Inferior parietal cortex (tissue), 1 donor: ENCODE measurements around the gene FGD3.

Experiments
- DNase-seq: peaks from one replicate; pipeline ENCODE4 v3.0.0-alpha.2; 2016; ENCODE audit errors: extremely low spot score

FGD3 gene

DNA sequence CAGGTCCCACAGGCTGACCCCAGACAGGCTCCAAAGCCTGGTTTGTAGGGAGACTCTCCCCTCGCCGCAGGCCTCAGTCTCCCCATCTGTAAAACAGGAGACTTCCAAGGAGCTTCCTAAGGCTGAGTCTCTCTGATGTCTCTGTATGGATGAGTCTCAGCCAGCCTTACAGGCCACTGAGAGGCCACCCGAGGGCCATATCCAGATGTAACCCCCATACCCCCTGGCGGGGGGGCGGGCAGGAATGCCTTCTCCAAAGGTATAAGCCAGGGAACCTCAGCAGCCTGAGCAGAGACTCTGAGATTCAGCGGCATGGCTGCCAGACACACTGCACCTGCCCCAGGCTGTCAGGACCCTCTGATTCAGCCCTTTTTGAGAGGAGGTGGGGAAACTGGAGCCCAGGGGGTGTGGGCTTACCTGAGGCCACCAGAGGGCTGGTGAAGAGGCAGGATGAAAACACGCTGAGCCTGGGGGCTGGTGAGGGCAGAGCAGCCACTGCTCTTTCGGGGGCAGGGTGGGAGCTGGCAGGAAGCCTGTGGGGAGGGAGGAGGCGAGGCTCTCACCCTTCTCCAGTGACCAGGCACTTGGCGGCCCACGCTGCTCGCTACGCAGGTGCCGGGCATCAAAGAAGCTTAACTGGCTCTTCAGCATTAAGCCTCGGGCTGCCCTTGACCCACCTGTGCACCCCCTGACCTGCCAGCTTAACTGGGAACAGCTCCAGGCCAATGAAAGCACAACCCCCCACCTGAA lies 105.6 kb downstream of the FGD3 start:
- no peak for DNase-seq

- DNase-seq: no peak
These were observed 106.5 kb downstream of the FGD3 start for GRCh38 chr9:93053781-93054331.

DNA sequence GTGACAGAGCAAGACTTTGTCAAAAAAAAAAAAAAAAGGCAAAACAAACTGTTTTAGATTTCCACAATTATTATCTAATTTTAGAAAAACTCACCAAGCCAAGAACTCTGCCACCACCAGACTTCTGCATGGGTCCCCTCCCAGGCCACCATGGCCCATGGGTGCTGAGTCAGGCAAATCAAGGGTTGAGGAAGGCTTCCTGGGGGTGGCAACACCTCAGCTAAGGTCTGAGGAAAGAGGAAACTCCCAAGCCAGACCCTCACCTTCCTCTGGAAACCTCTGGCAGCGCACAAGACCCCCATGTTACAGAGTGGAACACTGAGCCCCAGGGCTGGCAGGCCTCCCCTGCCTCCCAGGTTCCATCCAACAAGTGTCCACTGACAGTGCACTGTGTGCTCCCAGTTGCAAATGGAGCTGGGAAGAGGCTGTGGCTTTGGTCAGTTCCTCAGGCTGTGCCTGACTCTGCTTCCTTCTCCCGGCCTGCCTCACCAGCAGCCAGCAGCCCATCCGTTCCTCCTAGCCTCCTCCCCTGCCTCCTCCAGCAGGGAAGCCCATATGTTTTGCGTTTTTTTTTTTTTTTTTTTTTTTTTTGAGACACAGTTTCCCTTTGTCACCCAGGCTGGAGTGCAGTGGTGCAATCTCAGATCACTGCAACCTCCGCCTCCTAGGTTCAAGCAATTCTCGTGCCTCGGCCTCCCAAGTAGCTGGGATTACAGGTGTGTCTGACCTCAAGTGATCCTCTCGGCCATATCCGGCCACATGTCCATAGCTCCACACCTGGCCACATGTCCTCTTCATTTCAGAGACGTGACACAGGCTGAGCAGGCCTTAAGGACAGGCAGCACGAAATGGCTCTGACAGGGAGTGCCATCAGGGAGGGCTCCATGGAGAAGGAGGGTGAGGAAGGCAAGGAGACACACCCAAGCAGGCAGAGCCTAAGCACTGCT lies 107.7 kb downstream of the FGD3 start:
- no peak for DNase-seq

DNA sequence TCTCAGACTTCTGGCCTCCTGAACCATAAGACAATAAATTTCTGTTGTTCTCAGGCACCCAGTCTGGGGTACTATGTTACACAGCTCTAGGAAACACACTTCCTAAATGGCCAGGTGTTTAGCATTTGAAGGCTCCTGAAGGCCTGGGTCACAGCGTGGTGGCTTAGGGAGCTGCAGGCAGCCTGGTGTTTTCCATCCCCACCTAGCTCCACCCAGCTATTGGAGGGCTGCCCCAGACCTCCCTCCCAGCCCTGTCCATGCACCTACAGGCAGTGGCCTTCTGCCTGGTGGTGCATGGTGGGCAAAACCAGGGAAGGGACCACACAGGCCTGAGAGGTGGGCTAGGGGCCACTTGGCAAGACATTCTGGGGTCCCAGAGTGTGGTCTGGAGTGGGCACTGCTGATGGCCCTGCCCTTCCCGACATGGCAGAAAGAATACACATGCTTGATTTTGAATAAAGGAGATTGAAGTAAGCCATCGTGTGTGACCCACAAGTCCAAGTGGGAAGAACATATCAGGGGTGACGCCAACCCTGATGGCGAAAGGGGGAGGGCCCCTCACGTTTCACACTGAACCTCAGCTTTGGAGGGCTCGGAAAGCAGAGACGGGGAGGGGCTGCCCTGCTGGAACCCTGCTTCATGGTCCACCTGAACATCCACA lies 109.8 kb downstream of the FGD3 start:
- no peak for DNase-seq

DNA sequence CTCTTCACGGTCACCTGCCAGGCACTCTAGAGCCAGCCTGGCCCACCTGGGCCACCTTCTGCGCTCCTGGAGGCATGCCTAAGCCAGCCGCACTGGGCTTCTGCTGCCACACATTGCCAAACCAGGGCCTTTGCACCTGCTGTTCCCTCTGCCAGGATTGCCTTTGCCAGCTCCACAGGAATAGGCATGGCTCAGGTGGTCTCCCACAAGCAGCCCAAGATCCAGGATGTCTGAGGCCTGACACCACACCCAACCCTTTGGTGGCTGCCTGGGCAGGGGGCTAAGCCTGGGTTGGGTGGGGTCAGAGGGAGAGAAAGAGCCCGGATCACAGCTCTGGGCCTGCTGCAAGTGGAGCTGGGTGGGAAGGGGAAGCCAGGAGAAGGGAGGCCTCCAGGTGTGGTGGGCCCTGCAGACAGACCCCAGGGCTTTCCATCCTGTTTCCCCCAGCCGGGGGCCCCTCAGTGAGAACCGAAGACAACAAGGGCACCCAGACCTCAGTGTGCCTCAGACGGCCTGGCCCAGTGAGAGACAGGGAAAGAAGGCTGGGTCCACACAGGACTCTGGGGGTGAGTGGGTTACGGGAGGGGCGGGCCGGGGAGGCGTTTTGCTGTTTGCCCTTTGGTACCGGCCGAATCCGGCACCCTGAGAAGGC lies 110.5 kb downstream of the FGD3 start:
- DNase-seq: no peak

- no peak for DNase-seq
These were observed 111.2 kb downstream of the FGD3 start, which contains the start of gene SUSD3 for GRCh38 chr9:93058355-93059010. Gene SUSD3, plus strand, starts transcription at chr9:93058701. Its CDS starts 42 bp downstream, at chr9:93058743.

GRCh38 chr9:93059011-93059714 lies 111.8 kb downstream of the FGD3 start:
- DNase-seq: no peak

GRCh38 chr9:93059715-93060578 lies 112.6 kb downstream of the FGD3 start:
- DNase-seq: no peak

GRCh38 chr9:93060746-93061259 lies 113.5 kb downstream of the FGD3 start:
- DNase-seq: no peak

DNA sequence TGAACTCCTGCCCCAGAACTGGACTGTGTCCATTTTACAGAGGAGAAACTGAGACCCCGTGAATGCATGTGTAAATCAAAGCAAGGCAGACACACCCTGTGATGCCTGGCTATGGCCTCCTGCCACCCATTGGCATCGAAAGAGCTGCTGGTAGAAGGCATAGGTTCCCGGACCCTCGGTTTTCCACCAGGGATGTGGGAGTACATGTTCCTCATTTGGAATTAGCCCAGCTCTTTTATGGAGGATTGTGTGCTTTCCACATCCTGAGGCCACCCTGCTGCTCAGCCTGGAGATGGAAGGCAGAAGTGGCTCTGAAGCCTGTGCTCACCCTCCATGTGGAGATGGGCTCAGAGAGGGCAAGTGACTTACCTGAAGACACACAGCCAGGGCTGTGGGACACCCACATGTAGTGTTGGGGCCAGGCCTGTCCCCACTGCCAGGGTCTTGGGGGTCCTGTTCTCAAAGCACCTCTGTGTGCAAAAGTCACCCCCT lies 114.0 kb downstream of the FGD3 start:
- no peak for DNase-seq

- no peak for DNase-seq
These were observed 114.8 kb downstream of the FGD3 start for GRCh38 chr9:93061791-93062763.

DNA sequence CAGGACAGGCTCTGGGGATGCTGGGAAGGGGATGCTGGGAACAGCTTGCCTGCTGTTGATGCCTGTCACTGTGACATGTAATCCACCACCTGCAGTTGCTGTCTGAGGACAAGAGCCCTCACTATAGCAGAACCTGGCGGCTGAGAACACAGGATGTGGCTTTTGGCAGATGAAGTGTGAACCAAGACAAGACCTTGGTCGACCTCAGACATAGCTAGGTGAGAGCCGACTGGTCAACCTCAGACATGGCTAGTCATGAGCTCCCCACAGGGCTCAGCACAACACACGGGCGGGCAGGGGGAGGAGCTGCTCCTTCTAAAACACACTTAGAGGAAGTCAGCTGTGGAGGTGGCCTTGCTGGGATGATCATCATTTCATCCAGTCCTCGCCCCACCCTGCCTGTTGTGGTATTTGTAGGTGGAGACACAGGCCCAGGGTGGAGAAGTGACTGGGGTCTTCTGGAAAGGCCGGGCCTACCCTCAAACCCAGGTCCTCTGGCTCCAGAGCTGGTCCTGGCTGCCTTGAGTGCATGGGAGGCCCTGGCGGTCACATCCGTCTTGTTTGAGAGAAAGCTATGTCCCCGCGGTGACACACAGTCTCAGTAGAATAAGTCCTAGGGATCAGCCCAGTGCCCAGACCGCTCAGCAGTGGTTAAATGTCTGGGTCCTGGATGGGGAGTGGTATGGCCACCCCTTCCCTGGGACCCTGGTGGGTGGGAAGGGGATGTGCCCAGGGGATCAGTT lies 117.2 kb downstream of the FGD3 start:
- no peak for DNase-seq

GRCh38 chr9:93065135-93065720 lies 117.9 kb downstream of the FGD3 start:
- no peak for DNase-seq

DNA sequence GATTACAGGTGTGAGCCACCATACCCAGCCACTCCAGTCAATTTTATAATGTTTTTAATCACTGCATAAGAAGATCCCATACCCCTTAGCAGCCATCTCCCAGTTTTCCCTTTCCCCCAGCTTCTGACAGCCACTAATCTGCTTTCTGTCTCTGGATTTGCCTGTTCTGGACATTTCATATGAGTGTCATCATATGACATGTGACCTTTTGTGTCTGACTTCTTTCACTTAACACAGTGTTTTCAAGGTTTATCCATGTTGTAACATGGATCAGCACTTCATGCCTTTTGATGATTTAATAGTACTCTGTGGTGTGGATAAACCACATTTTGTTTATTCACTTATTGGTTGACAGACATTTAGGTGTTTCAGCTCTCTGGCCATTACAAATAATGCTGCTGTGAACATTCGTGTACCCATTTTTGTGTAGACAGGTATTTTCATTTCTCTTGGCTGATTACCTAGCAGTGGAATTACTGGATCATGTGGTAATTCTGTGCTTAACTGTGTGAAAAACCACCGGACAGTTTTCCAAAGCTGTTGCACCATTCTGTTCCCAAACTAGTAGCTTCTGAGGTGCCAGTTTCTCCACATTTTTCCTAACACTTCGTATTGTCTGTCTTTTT lies 119.8 kb downstream of the FGD3 start:
- no peak for DNase-seq

- DNase-seq: no peak
These were observed 121.6 kb downstream of the FGD3 start for GRCh38 chr9:93068956-93069355.

DNA sequence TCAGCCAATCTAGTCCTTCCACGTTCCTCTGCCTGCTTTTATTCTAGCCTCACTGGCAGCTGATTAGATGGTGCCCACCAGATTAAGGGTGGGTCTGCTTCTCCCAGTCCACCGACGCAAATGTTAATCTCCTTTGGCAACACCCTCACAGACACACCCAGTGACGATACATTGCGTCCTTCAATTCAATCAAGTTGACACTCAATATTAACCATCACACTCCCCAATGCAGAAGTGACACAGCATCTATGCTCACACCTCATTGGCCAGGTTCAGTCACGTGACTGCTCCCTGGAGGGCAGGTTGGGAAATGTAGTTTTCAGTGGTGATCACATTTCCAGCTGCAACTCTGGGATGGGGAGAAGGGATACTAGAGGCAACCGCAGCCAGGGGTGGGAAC lies 124.1 kb downstream of the FGD3 start:
- peak; percentile 29 for DNase-seq
